GM19455 (cell line): Measurements from ENCODE around the gene CDCP1.

ENCODE experiments used
- ATAC-seq: cut with Tn5 transposase; IDR thresholded peaks from one replicate; pipeline ENCODE4 v1.9.1; 2021; ENCODE audit not compliant: unreplicated experiment

CDCP1 gene

DNA sequence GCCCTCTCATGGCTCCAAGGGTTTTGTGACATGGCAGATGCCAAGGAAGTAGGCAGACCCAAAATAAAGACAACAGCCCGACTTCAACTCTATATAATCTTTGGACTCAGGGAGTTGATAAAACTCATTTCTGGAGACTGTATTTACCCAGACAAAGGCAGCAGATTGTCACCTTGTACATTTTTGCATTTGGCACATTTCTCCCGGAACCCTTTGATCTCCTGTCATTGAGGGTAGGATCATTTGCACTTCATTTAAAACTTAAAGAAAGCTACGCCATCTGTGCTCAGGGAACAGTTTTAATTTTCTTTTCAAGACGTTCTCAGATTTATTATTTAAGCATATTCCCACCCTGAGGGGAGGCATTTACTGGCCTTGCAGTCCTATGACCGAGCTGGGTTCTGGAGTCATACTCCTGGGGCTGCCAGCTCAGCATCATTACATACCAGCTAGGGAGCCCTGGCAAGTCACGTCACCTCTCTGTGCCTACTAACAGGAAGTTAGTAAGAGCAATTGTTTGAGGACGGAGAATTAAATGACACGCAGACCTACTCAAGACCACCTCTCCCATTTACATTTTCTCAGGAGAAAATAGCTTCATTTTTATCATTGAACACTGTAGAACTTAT, 5.9 kb downstream of the CDCP1 start:
- no peak for ATAC-seq

DNA sequence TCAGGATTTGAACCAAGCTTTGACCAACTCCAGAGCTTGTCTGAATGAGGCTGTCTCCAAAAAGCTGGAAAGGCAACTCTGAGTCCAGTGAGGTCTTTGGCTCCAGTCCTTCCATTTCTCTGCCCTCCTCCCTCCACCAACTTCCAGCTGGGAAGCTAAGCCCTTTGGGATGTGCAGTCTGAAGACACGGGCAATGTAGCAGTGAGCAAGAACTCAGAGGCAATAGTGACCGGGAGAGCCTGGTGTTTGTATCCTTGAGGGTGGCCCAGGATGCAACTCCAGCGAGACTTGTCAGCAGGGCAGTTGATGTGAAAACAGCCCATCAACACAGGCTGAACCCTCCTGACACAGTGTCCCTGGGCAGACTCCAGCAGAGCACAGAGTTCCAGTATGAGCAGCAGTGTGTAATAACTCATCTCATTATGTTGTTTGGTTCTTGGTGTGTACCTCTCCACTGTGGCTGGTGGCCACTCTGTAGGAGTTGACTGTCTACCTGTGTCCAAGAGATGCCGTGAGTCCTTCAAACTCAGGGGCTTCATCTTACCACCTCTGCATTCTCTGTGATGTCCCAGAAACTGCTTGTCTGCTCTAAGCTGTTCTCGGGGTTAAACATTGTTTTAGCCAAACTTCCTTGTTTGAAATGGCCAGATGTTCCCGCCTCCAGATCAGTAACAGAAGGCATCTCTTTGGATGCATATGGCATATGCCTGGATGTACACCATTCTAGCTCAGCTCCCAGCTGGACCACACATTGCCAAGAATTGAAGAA, 6.6 kb downstream of the CDCP1 start:
- no peak for ATAC-seq

DNA sequence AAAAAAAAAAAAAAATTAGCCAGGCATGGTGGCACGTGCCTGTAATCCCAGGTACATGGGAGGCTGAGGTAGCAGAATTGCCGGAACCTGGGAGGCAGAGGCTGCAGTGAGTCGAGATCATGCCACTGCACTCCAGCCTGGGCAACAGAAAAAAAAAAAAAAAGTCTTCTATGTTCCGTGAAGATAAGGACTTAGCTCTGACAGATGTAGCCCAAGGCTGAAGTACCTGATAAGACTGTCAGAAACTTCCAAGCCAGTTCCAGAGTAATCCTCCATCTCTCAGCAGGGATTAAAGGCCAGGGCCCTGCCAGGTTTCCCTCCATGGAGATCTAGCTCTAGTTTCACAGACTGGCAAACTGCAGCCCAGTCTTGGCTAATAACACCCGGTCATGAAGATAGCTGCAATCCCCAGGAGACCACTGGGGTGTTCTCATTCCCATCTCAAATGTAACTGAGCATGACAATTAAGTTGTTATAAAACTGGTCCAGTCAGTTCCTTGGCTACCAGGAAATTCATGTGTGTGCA, 8.5 kb downstream of the CDCP1 start:
- ATAC-seq: no peak

DNA sequence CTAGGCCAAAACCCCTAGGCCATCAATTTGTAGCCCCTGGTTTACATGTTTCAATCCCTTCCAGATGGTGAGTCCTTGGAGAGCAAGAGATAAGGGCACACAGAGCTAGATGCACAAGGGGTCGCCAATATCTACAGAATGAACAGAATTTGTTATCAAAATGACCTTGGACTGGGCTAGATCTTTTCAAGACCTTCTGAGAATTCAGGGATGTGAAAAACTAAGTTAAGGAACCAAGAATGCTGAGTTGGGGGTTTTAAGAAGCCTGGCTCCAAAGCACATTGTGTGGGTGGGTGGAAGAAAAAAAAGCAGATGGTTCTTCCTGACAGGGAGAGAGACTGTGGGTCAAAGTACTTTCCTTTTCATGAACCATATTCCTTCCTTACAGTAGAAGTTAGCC, 10.2 kb downstream of the CDCP1 start:
- ATAC-seq: no peak

DNA sequence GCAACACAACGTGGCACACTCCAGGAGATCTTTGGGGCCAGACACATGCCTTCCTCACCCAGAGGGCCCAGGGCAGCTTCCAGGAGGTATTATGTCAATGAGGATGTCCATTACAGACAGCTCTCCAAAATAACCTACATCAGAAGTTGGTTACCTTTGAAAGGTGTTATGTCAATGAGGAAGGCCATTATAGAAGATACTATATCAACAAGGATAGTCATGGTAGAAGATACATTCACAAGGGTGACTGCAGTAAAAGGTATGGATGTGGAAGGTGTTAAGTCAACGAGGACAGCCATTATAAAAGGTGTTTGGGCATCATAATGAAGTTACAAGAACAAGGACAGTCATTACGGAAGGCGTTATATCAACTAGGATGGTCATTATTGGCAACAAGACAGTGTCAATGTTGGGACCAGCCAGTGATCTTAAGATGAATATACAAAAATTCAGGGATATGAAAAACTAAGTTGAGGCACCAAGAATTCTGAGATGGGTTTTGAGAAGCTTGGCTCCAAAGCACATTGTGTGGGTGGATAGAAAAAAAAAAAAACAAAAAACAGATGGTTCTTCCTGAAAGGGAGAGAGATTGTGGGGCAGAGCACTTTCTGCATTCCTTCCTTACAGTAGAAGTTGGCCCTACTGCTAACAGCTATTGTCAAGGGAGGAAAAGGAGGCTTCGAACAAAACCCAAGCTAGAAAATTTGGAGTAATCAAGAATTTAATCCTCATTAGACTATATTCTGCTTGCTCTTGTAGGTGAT, 11.2 kb downstream of the CDCP1 start:
- no peak for ATAC-seq

DNA sequence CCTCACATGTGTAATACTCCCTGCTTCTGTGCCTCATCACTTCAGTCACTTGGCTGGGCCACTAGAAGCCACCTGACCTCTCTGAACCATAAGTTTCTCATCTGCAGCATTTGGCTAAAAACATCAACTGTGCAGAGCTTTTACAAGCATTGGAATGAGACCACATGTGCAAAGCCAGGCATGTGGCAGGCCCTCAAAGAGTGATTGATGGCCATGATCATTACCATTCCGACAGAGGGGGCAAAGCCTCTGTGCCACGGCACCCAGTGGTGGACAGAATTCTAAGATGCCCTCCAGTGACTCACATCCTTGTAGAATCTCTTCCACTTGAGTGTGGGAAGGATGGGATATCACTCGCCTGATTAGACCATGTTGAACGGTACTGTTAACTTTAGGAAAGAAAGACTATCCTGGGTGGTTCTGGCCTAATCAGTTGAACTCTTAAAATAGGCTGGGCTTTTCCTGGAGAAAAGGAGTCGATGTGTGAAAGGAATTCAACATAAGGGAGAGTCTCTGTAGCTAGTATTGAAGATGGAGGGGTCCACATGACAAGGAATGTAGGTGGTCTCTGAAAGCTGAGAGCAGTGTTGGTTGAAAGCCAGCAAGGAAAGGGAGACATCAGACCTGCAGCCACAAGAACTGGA, 13.5 kb downstream of the CDCP1 start:
- ATAC-seq: no peak

DNA sequence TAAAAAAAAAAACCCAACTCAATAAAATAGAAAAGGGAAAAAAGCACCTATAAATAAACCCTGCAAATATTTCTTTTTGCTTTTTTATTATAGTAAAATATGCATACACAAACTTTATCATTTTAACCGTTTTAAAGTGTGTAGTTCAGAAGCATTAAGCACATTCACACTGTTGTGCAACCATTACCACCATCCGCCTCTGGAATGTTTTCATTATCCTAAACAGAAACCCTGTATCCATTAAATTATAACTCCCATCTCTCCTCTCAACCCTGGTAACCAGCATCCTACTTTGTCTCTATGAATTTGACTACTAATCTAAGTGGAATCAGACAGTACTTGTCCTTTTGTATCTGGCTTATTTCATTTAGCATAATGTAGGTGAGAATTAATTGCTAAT, 15.0 kb downstream of the CDCP1 start:
- no peak for ATAC-seq

DNA sequence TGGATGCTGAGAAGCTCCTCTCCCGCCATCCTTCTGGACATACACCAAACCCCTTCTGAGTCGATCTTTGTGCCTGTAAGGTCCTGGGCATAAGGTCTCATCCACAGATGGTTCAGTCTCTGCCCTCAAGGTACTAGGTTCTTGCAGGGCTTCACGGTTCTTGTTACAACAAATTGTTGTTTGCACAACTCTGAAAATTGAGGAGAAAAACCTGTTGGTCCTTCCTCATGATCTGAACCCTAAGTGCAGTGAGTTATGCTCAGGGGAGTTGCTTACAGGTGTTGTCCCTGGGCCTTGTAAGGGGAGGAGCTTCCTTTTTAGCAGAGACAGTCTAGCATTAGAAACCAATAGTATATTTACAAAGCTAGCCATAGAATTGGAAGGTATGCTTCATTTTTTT, 15.7 kb downstream of the CDCP1 start:
- no peak for ATAC-seq

DNA sequence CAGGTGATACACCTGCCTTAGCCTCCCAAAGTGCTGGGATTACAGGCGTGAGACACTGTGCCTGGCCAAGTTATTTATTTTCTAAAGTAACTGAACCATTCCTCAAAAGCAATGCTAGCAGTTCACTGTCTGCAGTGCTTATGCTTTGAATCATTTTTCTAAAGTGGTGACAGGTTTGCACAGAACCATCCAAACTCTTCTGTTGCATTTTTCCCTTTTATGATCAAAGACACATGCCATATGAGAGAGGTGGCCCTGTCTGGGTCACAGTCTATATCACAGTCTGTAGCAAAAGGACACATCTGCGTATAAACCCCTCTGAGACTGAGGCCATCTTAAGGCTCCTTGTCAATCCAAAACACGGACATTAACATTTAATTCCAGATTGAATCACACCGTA, 17.2 kb downstream of the CDCP1 start:
- ATAC-seq: no peak

DNA sequence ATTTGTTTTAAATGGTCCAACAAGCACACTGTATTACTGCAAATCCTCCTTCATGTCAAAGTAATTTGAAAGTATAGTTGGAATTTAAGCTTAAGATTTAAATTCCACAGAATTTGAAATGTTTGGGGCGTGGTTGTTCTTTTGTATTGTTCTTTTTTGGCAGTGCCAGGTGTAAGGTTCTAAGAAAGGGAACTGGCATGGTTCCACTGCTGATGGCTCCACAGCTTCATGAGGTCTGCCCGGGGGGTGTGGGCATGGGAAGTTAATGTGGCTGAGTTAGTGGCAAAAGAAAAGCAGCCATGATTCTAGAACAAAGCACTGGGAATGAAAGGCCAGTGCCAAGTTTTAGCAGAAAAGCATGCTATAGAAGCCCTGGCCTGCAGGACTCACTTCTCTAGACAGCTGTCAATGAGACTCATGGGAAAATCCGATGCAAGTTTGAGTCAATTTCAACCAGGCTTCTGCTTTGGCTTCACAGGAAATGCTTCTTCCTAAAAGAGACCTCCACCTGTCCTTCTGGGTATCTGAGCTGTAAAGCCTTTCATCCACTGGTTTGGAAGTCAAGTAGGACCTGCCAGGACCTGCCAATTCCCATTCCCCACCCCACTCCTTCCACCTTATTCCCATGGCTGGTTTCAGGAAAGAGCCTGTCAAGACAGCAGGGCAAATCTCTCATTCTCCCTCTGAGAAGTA, 18.9 kb downstream of the CDCP1 start:
- no peak for ATAC-seq

DNA sequence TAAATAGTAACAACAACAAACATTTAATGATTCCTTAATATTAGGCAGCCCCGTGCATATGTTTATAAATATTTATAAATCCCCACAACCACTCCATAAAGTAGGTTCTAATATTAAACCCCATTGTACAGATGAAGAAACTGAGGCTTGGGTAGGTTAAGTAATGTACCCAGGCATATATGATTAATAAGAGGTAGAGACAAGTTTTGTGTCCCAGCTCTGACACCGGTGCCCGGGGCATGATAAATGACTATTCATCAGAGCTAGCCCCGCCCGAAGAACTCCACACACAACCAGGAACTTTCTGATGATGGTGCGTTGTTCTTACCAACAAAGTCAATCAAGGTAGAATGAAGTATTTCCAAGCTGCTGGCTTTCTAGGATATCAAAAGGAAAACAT, 19.4 kb downstream of the CDCP1 start:
- no peak for ATAC-seq

DNA sequence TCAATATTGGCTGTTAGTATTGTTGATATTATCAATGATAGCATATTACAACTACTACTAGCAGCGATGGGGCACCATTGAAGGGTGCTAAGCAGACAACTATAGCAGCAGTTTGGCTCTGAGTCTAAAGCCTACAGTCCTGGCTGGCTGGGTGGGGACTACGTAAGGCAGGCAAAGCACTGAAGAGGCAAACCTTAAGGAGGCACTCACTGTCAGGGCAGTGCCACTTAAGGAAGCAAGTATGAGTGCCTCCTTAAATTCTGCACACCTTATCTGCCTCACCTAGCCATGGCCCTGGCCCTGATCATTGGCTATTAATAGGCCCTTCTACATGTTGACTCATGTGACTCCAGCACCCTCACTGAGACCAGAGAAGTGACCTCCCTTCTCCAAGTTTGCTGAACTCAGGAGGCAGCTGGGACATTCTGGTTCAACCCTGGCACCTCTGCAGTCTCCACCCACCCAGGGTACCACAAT, 20.6 kb downstream of the CDCP1 start:
- no peak for ATAC-seq

DNA sequence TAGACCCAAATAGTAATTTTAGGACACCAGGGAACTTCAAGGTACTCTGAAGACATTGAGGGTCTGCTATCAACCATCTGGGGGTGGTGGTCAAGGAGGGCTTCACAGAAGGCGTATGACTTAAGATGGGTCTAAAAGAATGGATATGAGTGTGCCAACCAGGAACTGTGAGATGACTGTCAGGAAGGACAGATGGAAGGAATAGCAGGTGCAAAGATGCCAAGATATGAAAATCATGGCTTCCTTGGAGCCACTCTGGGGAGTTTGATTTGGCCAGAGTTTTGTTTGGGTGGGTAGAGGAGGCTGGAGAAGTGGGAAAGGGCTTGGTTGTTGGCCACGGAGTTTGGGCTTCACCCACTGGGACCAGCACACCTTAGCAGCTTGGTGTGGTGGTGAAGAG, 21.2 kb downstream of the CDCP1 start:
- no peak for ATAC-seq

DNA sequence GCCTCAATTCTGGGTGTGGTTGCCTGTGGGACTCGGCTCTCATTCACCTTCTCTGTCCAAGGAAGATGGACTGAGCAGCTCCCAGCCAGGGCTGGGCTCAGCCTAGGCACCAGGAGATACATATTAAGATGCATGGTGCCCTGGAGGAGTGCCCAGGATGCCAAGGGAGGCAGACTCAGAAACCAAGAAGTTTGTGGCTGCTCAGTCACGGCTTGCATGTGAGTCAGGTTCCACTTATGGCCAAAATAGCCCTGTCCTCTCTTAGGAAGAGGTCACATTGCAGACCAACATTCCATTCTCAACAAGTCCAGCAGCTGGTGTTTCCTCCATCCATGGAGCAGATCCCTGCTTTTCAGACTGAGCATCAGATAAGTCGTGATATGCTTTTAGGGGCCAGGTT, 21.8 kb downstream of the CDCP1 start:
- no peak for ATAC-seq

DNA sequence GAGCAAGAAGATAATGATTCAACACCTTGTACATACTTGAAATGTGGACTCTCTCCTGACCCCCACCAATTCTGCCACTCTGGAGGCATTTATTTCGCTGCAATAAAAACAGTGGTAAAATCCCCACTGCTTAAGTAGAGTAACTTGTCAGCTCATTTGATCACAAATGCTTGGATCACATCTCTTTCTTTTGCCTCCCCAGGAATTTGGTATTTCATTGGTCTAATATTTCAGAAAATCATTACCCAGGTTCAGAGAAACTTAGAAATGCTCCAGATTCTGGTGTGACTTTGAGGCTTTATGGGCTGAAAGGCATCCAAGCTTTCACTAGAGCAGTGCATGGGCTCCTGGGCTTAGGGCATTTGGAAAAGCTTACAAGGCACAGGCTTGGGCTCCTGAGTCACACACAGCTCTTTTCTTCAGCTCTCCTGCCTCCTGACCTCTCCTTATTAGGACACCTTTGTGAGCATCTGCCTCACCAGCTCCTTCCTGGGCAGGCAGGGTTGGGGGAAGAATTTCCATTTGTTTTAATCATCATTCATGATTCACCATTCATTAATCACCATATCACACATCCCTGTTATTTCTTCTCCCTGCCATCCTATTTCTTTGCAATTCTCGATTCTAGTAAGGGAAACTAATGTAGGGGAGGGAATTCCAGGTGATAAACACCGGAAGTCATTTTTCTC, 22.5 kb downstream of the CDCP1 start:
- no peak for ATAC-seq

DNA sequence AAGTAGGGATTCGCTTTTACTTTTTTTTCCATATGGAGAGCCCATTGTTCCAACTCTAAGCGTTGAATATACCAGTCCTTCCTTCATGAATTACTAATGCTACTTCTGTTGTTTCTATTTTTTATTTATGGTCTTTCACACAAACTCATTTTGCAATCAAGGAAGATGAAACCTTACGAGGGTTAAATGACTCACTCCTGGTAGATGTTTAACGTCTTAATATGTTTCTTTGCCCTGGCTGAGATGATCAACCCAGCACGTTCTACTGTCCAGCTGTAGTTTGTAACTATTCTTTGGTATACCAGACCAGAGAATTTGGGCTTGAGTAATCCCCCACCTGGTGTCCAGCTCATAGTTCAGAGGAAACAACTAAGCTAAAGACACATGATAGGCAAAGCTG, 23.1 kb downstream of the CDCP1 start:
- ATAC-seq: no peak

DNA sequence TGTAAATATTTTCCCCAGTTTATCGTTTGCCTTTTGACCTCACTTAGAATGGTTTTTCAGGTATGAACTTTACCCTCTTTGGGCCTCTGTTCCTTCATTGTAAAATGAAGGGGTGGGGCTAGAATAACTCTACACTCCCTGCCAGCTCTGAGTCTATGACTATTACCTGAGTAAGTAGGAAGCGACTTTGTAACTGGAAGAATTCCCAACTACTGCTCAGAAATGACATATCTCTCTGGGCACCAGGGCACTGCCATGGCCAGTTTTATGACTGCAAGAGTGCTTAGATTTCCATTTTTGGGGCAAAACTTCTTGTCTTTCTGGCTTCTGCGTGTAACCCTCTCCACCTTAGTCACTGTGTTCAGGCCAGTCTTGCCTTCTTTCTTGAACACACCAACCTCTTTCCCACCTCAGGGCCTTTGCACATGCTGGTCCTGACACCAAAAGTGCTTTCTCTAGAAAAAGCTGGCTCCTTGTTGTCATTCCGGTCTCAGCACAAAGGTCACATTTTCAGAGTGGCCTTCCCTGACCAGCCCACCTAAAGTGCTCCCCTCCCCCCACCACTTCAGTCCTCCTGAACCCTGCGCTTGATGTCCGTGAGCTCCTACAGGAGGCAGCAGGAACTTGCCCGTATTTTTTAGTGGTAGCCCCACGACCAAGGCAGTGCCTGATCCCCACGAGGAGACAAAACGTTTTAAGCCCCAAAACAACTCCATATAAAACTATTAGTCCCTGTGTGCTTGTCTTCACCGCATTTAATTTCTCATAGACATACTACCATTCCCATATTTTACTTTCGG, 25.6 kb downstream of the CDCP1 start:
- no peak for ATAC-seq

DNA sequence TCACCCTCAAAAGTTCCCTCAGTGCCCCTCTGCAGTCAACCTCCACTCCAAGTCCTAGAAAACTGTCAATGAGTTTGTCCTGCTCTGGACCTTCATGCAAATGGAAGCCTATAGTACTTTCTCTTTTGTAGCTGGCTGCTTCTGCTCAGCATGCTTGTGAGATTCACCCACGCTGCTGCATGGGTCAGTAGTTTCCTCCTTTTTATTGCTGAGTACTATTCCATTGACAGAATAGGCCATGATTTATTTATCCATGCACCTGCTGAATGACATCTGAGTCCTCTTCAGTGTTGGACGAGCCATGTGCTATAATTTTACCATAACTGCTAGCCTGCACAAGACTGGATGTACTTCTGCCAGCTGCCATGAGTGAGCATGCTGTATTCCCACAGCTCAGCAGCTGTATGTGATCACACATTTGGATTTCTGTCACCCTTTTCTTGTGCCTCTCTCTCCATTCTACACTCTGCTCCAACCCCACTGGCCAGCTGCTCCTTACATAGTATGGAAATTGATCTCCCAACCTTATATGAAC, 26.3 kb downstream of the CDCP1 start:
- ATAC-seq: no peak

DNA sequence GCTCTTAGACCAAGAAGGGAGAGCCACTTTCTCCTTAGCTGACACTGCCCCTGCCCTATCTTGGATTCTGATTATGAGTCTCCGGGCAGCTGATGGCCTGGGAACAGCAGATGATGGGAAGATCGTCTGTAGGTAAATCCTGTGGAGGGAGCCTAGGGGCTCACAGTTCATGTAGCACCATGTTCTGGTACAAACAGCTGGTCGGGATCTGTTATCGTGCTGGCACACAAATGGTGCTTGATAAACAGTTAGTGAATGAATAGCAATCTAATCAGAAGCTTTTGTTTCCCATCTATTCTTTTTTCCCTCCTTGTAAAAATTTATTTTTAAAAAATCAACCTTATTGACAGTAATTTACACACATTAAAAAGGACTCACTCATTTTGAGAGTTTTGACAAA, 26.8 kb downstream of the CDCP1 start:
- no peak for ATAC-seq
